ENCODE data around the gene ZFP36L1. TPM values are rescaled to one million over a fixed set of nuclear protein-coding genes. Genes with fewer than 3 reads are reported as not detected.

The ZFP36L1 gene
- total and polyA plus RNA-seq, 2 of the 13 experiments (the other 11 are each of a cell fraction or from before 2014, with no cell fraction given) = 7.4 to 10.2 TPM

- 0 out of 2 replicates have a peak, but pooled peaks have one; percentile 39 for TF ChIP-seq ZNF710 (CRISPR knock-in tag; IDR thresholded peaks at IDR 0.05; ENCODE audit: borderline replicate concordance)
- TF ChIP-seq MYC (CRISPR knock-in tag; IDR thresholded peaks at IDR 0.05; ENCODE audit: borderline replicate concordance) = no peak
- TF ChIP-seq JARID2 (CRISPR knock-in tag; IDR thresholded peaks at IDR 0.05; ENCODE audit: insufficient replicate concordance) = no peak
- 0 out of 2 replicates have a peak, but pooled peaks have one; percentile 26 for TF ChIP-seq TAF1 (CRISPR knock-in tag; IDR thresholded peaks at IDR 0.05)
- peak; percentile 47; the same call in 1 of the 2 replicates for TF ChIP-seq ZBTB4 (CRISPR knock-in tag; IDR thresholded peaks at IDR 0.05; ENCODE audit: borderline replicate concordance)
- TF ChIP-seq PRPF4 (IDR thresholded peaks at IDR 0.05; ENCODE audit: low read depth, low read length, poor library complexity, severe bottlenecking) = no peak
- TF ChIP-seq RFXAP (CRISPR knock-in tag; IDR thresholded peaks at IDR 0.05; ENCODE audit: borderline replicate concordance) = no peak
- peak; percentile 24; the same call in 1 of the 2 replicates for TF ChIP-seq ZNF333 (CRISPR knock-in tag; IDR thresholded peaks at IDR 0.05; ENCODE audit: borderline replicate concordance)
- TF ChIP-seq POLR2A (IDR thresholded peaks at IDR 0.05; ENCODE audit: insufficient read depth in 1 of 2, low read depth in 2 of 2, low read length in 2 of 2) = 0 out of 4 replicates have a peak, but pooled peaks have one; percentile 5 to 20
- peak; percentile 69; the same call in 1 of the 2 replicates for TF ChIP-seq KDM5B (CRISPR knock-in tag; IDR thresholded peaks at IDR 0.05; ENCODE audit: borderline replicate concordance)
- TF ChIP-seq ZSCAN12 (CRISPR knock-in tag; IDR thresholded peaks at IDR 0.05) = no peak
- no peak for TF ChIP-seq NR3C1 (CRISPR knock-in tag; IDR thresholded peaks at IDR 0.05)
- no peak for TF ChIP-seq ZBTB7A (CRISPR knock-in tag; IDR thresholded peaks at IDR 0.05)
- TF ChIP-seq ZKSCAN5 (CRISPR knock-in tag; IDR thresholded peaks at IDR 0.05) = no peak
- TF ChIP-seq FIP1L1 (IDR thresholded peaks at IDR 0.05; ENCODE audit: borderline replicate concordance, insufficient read depth, low read depth, low read length) = 0 out of 2 replicates have a peak, but pooled peaks have one; percentile 30
- TF ChIP-seq PHF20 (CRISPR knock-in tag; IDR thresholded peaks at IDR 0.05) = 0 out of 2 replicates have a peak, but pooled peaks have one; percentile 26
- TF ChIP-seq UBTF (CRISPR knock-in tag; IDR thresholded peaks at IDR 0.05) = no peak
- TF ChIP-seq ZSCAN31 (CRISPR knock-in tag; IDR thresholded peaks at IDR 0.05; ENCODE audit: low read depth) = 0 out of 2 replicates have a peak, but pooled peaks have one; percentile 23
Observed at GRCh38 chr14:68789821-68790643, 2.8 kb downstream of the ZFP36L1 start (continued).

Data from HepG2 (cell line).